ENCODE results near the gene TMEM141.

- TF ChIP-seq GATA3 (IDR thresholded peaks at IDR 0.05; ENCODE audit: low read depth, low read length) (no peak), GATA2 (IDR thresholded peaks at IDR 0.05; ENCODE audit: low read depth, low read length) (no peak)
These were observed 34.3 kb upstream of the TMEM141 start for GRCh38 chr9:136756836-136757235.
